RWPE1 (cell line): Measurements from ENCODE around the gene GAL3ST2.
"Not testable (repeated sequence)": the region's sequence is repeated elsewhere in the genome, so short reads cannot be mapped to it uniquely, and the experiment has no call there.

Source experiments
- CTCF ChIA-PET: fragments of 350-600 bp; sonication (Branson Sonifier 250); formaldehyde crosslinking; extraction: SDS; loops from one replicate; lab custom pipeline; 2021; lab: Yijun Ruan, JAX
- POLR2A ChIA-PET: fragments of 400-600 bp; formaldehyde crosslinking; extraction: SDS; loops from one replicate; lab custom pipeline; 2020; ENCODE audit warnings: antibody characterized with exemption; ENCODE audit not compliant: low non-redundant PET; lab: Yijun Ruan, JAX
- DNase-seq: peaks from one replicate; pipeline ENCODE4 v3.0.0; 2012; ENCODE audit warnings: low spot score
- H3K27ac ChIP-seq: fragments of 450-650 bp; 2 replicates; pipeline ENCODE4 v1.5.1; 2017
- TF ChIP-seq, protein P1 (sequence below): fragments of 450-650 bp; conservative IDR thresholded peaks from 2 replicates; pipeline ENCODE4 v1.5.1; 2017; ENCODE audit warnings: low read depth, mild to moderate bottlenecking

GAL3ST2 gene

DNA sequence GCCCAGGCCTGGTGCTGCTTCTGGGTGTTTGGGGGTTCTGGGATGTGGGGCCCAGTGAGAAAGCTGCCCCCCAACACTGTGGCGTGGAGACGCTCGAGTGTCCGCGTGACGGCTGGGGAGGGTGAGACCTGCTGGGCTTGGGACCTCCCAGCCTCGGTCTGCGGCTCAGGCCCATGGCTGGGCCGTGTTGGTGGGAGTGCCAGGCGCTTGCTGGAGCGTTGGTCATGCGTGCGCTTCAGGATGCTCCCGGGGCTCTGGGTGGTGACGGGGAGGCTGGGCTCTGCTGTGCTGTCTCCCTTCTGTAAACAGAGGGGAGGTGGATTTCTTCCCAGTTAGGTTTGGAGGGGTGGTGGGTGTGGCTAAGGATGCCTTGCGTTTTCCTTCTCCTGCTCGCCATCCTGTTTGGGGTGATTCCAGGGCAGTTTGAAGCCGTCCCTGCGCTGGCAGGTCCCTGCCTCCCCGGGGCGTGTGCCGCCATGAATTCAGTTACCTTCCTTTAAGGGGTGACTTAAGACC is 606 bp downstream of the GAL3ST2 start:
- TF ChIP-seq, protein P1, sequence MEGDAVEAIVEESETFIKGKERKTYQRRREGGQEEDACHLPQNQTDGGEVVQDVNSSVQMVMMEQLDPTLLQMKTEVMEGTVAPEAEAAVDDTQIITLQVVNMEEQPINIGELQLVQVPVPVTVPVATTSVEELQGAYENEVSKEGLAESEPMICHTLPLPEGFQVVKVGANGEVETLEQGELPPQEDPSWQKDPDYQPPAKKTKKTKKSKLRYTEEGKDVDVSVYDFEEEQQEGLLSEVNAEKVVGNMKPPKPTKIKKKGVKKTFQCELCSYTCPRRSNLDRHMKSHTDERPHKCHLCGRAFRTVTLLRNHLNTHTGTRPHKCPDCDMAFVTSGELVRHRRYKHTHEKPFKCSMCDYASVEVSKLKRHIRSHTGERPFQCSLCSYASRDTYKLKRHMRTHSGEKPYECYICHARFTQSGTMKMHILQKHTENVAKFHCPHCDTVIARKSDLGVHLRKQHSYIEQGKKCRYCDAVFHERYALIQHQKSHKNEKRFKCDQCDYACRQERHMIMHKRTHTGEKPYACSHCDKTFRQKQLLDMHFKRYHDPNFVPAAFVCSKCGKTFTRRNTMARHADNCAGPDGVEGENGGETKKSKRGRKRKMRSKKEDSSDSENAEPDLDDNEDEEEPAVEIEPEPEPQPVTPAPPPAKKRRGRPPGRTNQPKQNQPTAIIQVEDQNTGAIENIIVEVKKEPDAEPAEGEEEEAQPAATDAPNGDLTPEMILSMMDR: no peak
- no peak overlapping the region for H3K27ac ChIP-seq
- ChIA-PET POLR2A (no interaction called here), CTCF (interaction anchor here (0.7 kb wide), 1 partner anchor 44 kb away, joined by 6 read pairs; no protein-coding TSS in a partner anchor)
- no peak for DNase-seq

DNA sequence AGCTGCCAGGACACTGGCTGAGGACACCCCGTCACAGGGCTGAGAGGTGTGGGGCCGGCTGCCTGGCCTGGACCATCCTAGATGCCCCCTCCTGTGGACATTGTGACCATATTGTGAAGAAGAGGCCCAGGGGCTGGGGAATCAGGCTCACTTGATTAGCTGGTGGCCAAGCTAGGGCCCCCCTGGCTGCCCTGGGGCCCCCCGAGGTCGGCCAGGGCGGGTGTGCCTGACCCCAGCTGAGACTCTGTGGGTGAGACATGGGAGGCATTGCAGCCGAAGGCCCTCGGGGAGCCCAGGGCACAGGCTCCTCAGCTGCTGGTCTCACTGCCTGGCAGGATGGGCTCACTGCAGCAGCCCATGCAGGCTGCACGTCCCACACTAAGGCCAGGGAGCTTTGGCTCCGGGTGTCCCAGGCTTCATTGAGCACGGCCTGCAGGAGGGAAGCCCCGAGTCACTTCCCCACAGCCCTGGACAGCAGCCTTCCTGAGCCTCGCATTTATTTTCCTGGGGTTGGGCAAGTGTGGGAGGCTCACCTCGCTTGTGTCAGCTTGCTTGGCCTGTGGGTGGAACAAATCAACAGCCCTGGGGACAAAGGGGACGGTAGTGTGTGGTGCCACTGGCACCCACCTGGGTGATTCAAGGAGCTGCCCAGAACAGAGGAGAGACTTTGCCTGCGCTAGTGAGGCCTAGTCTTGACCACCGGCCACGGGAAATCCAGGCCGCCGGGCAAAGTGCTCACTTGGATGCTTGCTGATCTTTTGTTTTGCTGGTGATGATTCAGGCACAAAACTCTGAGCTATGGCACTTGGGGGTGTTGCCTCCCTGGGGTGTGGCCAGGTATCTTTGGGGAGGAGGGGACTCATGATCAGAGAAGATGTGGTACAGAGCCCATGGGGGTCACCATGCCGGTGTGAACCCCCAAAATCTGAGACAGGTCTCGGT is 1.3 kb downstream of the GAL3ST2 start:
- POLR2A ChIA-PET: no interaction called here
- DNase-seq: no peak
- CTCF ChIA-PET: interaction anchor here (0.7 kb wide), 1 partner anchor 100 kb away, joined by 5 read pairs; no protein-coding TSS in a partner anchor
- no peak overlapping the region for H3K27ac ChIP-seq
- TF ChIP-seq, protein P1: no peak

DNA sequence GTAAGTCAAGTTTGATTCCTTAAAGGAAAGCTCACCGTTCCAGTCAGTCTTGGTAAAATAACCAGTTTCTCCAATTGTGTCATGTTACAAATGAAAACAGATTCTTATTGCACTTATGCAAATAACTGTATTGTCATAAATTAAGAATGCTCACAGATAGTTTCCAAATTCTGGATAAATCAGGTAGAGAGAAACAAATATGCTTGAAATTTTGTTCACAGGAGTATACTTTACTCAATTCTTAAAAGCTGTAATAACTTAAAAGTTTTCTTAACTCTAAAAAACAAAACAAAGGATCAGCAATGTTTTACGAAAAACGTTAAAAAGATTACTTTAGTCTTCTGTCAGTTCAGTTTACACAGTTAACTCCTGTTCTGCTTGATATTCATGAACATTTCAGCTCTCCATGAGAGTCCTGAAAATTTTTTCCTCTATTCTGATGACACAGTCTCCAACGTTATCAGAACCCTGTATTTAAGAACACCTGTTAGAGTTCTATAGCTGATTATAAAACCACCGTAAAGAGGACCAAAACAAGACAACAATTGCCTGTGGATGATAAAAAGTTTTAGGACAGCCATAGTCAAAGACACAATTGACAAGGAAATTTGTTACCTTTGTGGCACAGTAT is 4.4 kb downstream of the GAL3ST2 start:
- ChIA-PET CTCF (interaction anchor here (0.5 kb wide), 1 partner anchor 787 kb away, joined by 3 read pairs; no protein-coding TSS in a partner anchor), POLR2A (no interaction called here)
- H3K27ac ChIP-seq: no peak overlapping the region
- TF ChIP-seq, protein P1: no peak
- no peak for DNase-seq

DNA sequence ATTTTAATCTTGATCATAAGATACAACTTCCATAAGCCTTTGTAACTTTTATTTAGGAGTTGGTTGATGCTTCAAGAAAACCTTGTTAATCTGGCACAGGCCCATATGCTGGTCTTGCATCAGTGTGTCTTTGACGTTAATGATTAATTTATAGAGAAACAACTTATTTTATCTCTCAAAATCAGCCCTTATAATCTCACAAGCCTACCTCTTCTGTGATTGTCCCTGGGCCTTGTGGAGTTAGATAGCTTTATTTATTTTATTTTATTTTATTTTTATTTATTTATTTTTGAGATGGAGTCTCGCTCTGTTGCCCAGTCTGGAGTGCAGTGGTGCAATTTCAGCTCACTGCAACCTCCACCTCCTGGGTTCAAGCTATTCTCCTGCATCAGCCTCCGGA is 5.4 kb downstream of the GAL3ST2 start:
- DNase-seq, POLR2A ChIA-PET, H3K27ac ChIP-seq, CTCF ChIA-PET: not testable (repeated sequence)

DNA sequence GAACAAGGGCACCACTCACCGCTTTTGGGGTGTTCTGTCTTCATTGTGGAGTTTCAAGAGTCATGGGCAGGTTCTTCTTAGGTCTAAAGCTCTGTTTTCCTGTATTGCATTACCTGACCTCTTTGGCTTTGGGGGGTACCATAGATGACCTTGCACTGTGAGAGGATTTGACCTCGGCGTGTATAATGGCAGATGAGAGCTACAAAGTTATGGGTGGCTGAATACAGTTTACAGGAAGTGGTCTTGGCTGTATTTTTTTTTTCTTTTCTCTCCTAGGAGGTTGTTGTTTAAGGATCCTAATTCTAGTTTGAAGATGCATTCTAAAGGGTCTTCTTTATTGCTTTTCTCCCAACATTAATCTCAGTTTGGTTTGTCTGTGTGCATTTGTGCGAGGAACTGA is 11.5 kb downstream of the GAL3ST2 start:
- CTCF ChIA-PET: no interaction called here

DNA sequence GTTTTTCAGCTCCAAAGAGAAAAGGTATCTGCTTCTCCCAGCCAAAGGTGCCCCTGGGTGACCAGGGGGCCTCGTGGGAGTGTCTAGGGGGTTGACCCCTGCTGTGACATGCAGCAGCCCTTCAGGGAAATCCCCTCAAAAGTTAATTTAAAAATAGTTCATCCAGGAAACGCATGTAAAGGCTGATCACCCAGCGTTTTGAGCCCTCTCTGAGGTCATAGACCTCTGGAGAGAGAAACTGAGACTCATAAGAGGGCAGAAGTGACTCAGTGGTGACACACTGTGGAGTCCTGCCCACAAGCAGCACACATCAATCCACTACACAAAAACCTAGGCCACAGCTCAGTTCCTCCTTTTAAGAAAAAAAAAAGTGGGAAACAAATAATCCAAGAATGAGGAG is 11.9 kb downstream of the GAL3ST2 start:
- ChIA-PET CTCF (no interaction called here), POLR2A (no interaction called here)
- no peak overlapping the region for H3K27ac ChIP-seq
- TF ChIP-seq, protein P1: no peak
- no peak for DNase-seq

More for the DNA sequence above, 11.5 kb downstream of the GAL3ST2 start:
- DNase-seq: no peak
- H3K27ac ChIP-seq: no peak overlapping the region
- POLR2A ChIA-PET: no interaction called here
- TF ChIP-seq, protein P1: no peak

DNA sequence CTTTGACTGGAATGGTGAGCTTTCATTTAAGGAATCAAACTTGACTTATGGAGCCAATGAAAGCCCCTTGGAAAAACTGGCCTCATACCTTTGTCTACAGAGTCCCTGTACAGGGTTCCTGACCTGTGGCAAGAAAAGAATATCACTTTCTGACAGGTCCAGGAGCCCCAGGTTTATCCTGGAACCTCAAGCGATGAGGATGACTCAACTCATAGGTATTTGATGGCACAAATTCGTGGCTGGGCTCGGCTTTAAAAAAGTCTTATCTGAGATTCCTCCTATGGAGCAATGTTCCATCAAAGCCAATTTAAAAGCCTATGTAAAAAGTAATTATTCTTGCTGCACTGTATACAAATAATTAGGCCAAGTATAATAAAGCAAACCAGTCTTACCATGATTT is 14.8 kb downstream of the GAL3ST2 start:
- POLR2A ChIA-PET, H3K27ac ChIP-seq, DNase-seq: not testable (repeated sequence)
- CTCF ChIA-PET: interaction anchor here (0.6 kb wide), 1 partner anchor 110 kb away, joined by 3 read pairs; no protein-coding TSS in a partner anchor
